ENCODE measurements around the gene EIF3F.

Gene EIF3F

GRCh38 chr11:8022876-8023275 lies 35.7 kb downstream of the EIF3F start:
- DNase-seq (ENCODE audit: low read depth) = no peak

- DNase-seq (ENCODE audit: low read depth) = peak; percentile 78
These were observed 36.9 kb downstream of the EIF3F start for GRCh38 chr11:8023831-8024555.

- DNase-seq (ENCODE audit: low read depth) = no peak
These were observed 38.0 kb downstream of the EIF3F start for GRCh38 chr11:8025123-8025522.

GRCh38 chr11:8025816-8026215 lies 38.7 kb downstream of the EIF3F start:
- DNase-seq (ENCODE audit: low read depth) = peak; percentile 78

GRCh38 chr11:8026982-8027381 lies 39.8 kb downstream of the EIF3F start:
- peak; percentile 39 for DNase-seq (ENCODE audit: low read depth)

GRCh38 chr11:8028766-8029165 lies 41.6 kb downstream of the EIF3F start:
- DNase-seq (ENCODE audit: low read depth) = no peak

- no peak for DNase-seq (ENCODE audit: low read depth)
These were observed 43.5 kb downstream of the EIF3F start for GRCh38 chr11:8030526-8031247.

- no peak for DNase-seq (ENCODE audit: low read depth)
These were observed 44.3 kb downstream of the EIF3F start for GRCh38 chr11:8031248-8032115.

GRCh38 chr11:8032122-8032521 lies 45.0 kb downstream of the EIF3F start:
- DNase-seq (ENCODE audit: low read depth) = no peak

- DNase-seq (ENCODE audit: low read depth) = no peak
These were observed 45.6 kb downstream of the EIF3F start for GRCh38 chr11:8032576-8033304.

GRCh38 chr11:8033305-8034105 lies 46.4 kb downstream of the EIF3F start:
- peak; percentile 82 for DNase-seq (ENCODE audit: low read depth)

- no peak for DNase-seq (ENCODE audit: low read depth)
These were observed 47.0 kb downstream of the EIF3F start for GRCh38 chr11:8034106-8034585.

GRCh38 chr11:8034604-8035190 lies 47.6 kb downstream of the EIF3F start:
- DNase-seq (ENCODE audit: low read depth) = no peak

- no peak for DNase-seq (ENCODE audit: low read depth)
These were observed 48.2 kb downstream of the EIF3F start for GRCh38 chr11:8035200-8035855.

GRCh38 chr11:8036002-8036802 lies 49.1 kb downstream of the EIF3F start:
- DNase-seq (ENCODE audit: low read depth) = no peak

GRCh38 chr11:8036986-8037385 lies 49.8 kb downstream of the EIF3F start:
- DNase-seq (ENCODE audit: low read depth) = no peak

- DNase-seq (ENCODE audit: low read depth) = no peak
These were observed 51.3 kb downstream of the EIF3F start for GRCh38 chr11:8038393-8038792.

GRCh38 chr11:8038811-8039529 lies 51.8 kb downstream of the EIF3F start:
- no peak for DNase-seq (ENCODE audit: low read depth)

Measured in amniotic epithelial cell (primary cell).